Limb (tissue), 2 donors: Measurements from ENCODE around the gene CLIP2.
A peak's percentile ranks its signal among the peaks of the same experiment; 100 is the strongest.

Source experiments
- DNase-seq, 2 donors: peaks; one replicate each; pipeline ENCODE4 v3.0.0-alpha.2; 2016; ENCODE audit errors: extremely low spot score in 2 of 2

CLIP2 gene

DNA sequence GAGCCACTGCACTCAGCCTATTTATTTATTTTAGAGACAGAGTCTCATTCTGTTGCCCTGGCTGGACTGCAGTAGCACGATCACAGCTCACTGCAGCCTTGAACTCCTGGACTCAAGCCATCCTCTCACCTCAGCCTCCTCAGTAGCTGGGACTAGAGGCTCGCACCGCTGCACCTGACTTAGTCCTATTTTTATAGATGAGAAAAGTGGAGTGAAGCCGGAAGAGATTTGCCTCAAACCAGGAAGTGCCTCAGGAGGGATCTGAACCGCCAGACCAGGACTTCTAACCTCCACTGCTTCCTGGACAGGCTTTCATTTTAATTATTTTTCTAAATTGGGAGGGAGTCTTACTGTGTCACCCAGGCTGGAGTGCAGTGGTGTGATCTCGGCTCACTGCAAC is 17.5 kb upstream of the CLIP2 start:
- DNase-seq: no peak

DNA sequence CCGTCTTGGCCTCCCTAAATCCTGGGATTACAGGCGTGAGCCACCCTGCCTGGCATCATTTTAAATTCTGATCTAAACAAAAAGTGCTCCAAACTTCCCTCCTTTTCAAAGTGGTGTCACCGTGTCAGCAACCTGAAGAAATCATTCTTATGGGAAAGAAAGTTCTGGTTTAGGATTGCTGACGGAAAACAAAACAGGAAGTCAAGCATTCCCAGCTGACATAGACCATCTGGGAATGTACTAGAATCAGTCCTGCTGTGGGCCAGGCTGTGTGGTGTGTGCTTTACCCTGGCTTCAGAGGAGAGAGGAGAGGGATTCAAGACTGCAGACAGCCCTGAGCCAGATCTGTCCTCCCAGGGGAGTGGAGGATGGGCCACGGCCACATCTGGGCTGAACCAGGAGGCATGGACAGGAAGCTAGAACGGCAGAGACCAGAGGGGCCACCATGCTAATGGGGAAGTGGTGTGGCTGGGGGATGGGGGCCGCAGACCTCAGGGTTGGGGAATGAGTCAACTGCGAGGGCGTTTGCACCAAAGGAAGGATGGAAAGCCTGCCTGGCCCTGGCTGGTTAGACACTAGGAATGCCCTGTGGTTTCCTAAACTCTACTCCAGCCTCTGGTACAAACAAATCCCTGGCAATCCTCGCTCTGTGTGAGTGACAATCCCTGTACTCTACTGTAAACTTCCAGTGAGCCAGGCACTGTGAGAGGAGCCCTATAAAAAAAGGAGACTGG is 16.7 kb upstream of the CLIP2 start:
- peak in 1 of 2 donors; percentile 46 for DNase-seq

DNA sequence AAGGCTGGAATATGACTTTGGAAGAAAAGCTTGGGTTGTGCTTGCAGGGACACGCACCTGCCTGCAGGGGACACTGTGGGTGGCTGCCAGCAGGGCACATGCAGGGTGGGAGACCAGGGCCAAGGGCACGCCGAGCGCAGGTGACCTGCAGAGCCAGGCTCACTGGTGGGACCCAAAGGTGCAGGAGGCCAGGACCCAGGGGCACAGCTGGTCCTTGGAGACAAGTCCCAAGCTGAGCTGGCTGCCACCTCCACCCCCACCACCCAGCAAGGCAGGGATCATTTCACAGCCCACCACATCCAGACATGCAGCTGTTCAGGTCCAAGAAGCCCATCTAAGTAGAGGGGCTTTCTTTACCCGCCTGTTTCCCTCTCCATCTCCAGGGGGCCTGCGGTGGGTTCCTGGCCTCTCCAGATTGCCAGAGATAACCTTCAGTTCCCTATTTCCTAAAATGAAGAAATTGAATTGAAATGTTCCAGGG is 13.8 kb upstream of the CLIP2 start:
- DNase-seq: no peak

DNA sequence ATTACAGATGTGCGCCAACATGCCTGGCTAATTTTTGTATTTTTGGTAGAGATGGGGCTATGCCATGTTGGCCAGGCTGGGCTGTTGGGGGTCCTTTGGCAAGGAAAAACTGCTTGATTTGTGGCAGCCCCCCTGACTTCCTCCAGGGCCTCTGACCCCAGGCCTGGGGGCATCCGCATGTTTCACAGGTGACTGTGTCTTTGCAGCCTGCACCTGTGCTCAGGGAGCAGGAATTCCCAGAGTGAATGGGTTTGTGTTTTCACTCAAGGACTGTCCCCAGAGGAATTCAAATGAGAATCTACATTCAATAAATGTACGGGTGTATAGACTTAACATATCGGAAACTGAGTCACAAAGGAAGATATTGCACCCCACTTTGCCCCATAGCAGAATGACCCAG is 11.6 kb upstream of the CLIP2 start:
- no peak for DNase-seq

DNA sequence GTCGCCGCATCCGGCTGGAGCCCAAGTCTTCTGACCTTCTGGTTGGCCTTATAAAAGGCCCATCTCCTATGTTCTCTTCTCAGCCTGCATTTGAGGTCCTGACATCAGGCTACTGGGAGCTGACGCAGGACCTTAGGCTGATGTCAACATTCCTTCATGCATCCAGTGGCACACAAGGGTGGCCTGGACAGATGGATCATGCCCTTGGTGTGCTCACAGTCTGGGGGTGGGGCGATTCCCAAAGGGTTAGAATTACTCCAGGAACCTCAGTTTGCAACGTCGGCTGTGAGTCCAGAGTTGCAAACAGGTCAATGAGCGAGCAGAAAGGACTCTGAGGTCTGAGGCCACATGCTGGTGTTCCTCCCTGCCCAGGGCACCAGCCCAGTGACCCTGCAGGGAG is 8.2 kb upstream of the CLIP2 start:
- DNase-seq: no peak

DNA sequence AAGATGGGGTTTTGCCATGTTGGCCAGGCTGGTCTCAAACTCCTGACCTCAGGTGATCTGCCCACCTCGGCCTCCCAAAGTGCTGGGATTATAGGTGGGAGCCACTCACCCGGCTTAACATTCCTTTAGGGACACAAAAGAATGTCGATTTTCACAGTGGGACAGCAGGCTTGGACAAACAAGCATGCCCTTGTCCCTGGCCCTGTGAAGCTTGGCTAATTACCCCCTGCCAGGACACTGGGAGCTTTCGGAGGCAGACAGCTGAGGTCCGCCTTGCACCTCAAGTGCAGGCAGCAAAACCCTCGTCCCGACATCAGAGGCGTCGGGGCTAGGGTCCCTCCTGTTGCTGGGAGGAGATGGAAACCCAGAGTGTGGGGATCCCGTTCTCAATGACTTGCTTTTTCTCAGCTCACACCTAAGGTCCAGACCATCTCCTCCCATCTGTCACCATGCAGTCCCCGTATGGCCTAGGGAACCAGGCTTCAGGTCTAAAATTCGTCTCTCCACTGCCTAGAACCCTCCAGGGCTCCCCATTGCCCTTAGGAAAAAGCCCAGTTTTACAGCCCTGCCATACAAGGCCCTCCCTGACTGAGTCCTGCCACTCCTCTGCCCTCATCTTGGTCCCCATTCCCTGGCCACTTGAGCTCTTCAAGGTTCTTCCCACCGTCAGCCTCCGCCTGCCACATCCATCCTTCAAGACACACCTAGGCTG is 6.3 kb upstream of the CLIP2 start:
- no peak for DNase-seq

DNA sequence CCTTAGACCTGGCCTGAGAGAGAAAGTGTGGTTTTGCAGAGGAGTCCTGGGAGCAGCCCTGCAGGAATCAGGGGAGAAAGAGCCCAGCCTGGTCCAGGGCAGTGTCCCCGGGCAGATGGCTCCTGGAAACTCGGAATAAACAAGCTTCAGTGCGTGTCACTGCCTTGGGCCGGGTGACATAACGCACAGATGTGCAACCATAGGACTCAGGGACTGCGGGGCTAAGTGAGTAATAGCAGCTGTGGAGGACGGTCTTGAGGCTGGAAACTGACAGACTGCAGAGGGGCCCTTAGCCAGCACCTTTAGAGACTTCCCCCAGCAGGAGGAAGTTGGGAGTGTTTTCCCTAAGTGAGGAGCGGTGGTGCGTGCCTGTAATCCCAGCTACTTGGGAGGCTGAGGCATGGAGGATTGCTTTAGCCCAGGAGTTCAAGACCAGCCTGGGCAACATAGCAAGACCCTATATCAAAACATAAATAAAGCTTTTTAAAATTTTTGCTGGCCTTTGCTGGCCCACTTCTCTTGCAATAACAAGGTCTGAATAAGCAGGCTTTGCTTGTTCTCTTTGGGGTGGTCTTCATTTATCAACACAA is 5.3 kb upstream of the CLIP2 start:
- no peak for DNase-seq

DNA sequence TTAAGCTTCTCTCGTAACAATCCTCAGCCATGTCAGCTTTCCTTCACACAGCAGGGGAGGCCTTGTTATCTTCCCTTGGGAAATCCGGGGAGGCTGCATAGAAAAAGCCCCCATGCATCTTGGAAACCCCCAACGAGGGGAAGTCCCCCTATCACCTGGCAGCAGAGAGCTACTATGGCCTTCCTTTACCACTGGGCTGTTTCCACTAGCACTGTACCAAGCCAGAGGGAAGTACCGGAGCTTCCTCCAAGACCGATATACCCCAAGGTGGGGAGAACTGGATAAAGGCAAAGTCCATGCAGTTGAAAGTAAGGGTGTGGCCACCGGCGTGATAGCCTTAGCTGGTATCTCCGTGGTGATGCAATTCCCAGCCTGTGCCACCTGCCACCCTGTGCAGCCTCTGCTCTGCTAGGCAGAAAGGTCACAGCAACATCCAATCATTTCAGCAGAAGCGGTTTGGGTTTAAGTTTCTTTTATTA is 4.4 kb upstream of the CLIP2 start:
- no peak for DNase-seq

DNA sequence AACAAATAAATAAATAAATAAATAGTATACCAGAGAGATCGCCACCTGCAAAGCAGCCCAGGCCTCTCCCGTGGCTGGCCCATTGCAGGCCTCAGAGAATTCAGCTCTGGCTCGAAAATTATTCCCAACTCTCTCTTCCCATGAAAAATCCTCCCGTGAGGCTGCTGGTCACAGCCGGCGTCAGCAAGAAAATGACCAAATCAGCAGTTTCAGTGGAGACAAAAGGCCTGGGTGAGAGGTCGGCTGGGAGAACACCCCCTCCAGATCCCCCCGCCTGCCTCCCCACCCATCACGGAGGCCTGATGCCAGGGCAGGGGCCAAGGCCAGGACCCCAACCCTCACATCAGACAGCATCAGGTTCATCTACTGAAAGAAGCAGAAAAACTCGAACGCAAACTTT is 3.1 kb upstream of the CLIP2 start:
- DNase-seq: no peak

DNA sequence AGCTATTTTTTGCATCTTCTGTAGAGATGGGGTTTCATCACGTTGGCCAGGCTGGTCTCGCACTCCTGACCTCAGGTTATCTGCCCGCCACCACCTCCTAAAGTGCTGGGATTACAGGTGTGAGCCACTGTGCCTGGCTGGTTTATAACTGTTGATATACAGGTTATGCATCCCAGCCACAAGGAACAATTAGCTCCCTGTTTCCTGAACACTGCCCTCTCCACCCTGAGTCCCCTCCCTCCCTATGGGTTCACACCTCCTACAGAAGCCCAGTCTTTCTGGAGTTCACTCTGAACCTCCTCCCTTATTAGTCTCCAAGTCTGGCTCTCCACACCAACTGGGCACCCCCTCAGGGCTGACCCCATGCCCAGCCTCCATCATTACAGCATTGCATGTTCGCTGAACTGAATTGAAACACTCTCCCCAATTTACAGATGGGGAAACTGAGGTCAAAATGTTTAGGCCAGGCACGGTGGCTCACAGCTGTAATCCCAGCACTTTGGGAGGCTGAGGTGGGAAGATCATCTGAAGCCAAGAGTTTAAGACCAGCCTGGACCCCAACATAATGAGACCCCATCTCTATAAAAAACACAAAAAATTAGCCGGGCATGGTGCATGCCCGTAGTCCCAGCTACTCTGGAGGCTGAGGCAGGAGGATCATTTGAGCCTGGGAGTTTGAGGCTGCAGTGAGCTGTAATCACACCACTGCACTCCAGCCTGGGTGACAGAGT is 1.7 kb upstream of the CLIP2 start:
- DNase-seq: no peak

DNA sequence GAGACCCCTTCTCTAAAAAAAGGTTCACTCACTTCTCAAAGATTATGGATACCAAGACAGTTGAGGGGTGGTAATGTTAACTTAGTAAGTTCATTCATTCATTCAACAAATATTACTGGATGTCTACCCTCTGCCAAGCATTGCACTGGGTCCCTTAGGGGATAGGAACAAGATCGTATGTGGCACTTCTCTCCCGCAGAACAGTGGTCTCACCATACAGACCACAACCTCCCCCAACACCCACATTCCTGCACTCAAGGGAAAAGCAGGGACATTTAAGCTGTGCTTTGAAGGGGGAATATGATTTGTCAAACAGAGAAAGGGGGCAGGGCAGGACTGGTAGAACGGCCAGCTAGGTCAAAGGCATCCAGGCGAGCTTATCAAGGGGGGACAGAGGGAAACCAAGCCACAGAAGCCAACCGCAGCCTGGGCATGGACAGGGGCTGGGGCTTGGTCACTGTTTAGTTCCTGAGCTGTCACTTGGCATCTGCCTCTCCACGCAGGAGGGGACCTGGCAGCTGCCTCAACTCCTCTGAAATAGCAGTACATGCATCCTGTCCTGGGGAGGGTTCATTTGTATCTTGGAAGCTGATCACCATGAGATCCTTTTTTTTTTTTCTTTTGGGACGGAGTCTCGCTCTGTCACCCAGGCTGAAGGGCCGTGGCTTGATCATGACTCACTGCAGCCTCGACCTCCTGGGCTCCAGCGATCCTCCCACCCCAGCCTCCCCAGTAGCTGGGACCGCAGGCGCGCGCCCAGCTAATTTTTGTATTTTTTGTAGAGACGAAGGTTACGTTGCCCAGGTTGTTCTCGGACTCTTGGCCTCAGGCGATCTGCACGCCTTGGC is 949 bp upstream of the CLIP2 start:
- DNase-seq: no peak

DNA sequence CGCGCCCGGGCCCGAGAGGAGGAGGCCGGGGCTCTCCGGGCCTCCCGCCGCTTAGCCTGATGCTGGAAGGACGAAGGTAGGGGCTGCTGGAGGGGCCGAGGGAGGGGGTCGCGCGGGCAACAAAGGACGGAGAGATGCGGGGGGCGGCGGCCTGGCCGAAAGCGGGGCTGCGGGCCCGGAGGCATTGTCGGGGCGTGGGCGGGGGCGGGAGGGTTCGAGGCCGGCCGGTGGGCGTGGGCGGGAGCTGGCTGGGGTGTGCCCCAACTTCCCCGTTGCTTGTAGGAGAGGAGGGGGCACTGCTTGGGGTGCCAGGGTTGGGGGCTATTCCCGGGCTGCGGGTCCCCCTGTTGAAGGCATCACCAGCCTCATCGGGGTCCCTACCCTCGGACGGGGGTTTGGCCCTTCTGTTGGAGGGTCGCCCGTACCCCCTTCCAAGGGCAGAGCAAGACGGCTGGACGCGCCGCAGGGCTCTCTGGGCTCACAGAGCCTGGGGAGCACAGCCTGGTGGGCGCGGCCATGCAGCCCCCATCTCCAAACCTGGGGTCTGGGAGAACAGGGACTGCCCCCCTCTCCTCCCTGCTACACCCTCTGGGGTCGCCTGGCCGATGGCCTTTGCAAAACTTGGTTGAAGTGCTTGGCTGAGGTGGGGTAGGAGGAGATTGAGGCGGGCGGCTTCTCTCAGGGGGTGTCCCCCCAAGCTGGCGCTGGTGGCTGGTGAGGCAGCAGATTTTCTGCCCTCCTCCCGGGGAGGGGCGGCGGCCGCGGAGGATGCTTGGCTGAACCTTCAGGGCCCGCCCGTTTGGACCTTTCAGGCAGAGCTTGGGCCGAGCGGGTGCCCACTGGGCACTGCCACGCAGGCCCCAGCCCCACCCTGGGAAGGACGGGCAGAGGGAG is 699 bp downstream of the CLIP2 start:
- DNase-seq: peak in 1 of 2 donors; percentile 60

DNA sequence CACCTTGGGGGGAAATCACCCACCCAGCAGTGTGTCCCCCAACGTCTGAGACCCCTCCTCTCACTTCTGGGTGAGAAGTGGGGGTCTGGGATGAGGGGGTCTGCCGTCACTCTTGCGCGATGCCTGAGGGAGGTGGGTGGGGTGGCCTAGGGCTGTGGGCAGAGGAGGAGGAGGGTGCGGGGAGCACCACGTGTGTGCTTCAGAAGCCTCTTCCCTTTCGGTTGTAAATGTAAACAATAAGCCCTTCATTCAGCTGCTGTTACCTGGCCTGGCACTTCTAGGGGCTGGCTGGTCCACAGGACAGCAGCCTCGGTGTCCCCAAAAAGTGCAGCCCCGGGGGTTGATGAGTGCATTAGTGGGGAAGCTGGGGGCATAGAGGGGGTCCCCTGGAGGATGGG is 1.3 kb downstream of the CLIP2 start:
- no peak for DNase-seq

DNA sequence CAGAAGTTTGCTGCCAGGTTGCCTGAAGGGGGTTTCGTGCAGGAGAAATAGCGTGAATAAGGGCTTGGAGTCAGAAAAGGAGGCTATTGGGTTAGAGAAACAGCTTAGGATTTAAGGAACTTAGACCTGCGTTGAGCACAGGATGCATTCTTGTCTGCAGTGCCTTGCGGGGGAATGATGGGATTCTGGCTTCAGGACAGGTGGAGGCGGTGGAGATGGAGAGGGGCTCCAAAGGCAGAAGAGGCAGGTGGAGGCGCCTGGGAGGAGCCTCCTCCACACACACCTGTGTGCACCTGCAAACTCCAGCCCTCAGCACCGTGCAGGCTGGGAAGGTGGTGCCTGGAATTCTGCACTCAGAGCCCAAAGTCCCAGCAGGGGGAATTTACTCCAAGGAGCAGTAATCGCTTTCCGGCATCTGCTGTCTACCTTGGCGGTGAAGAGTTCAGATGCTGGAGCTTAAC is 1.8 kb downstream of the CLIP2 start:
- no peak for DNase-seq

DNA sequence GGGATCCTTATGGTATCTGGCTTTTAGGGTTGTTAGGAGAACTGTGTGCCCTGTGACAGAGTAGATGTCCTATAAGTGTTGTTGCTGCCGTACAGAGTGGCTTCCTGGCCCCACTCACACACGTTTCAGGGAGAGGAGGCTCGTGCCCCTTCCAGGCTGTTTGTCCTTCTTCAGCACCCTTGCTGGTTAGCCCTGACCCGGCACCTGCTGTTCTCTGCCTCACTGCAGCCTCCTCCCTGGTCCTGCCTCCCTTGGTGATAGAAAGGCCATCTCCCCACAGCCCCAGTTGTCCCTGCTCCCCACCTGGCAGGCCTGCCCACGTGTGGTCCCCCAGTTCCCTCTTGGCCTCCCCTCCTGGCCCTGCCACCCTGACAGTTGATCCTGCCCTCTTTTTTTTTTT is 2.3 kb downstream of the CLIP2 start:
- no peak for DNase-seq

DNA sequence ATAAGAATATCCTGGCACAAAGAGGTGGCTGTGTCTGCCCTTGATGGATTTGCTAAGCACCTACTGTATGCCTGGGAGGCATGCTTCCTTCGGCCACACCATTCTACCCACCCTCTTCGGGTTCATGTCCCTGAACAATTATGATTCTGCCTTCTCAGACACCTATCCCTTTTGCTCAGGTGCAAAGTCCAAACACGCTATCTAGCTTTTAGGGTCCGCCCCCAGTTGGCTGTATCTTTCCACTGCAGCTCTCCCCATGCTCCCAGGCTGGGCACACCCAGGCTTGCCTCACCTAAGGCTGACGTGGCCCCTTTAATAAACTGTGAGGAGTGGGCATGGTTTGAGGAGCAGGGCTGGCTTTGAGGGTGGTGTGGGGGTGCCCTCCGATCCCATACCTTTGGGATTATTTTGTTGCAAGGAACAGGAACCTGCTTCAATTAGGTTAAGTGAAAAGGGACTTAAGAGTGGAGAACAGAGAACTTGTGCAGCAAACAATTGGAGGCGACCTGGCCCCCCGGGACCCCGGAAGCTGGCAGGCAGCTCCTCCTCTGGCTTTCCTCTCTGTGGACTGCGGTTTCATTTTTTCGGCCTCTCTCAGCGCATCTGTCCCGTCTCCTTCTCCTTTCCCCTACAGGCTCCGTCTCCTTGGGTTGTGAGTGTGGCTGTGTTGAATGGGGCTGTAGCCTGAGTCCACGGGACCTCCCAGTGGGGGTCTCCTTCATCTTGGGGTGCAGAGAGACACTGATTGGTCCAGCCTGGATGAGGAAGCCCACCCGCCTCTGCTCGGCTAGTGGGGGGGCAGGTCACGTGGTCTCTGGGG is 3.8 kb downstream of the CLIP2 start:
- no peak for DNase-seq

DNA sequence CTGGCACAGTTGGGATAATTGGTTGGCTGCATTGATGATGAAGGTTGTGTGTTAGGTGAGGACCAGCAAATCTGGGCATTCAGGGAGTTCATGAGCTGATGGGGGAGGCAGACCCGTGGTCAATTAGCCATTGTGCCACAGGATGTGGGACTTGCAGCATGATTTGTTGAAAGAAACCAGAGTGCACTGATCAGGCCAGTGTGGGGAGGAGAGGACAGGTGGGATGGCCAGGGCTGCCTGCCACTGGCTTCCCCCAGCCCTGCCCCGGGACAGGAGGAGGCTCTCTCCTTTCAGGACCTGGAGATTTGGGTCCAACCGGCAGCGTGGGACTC is 4.3 kb downstream of the CLIP2 start:
- DNase-seq: no peak

DNA sequence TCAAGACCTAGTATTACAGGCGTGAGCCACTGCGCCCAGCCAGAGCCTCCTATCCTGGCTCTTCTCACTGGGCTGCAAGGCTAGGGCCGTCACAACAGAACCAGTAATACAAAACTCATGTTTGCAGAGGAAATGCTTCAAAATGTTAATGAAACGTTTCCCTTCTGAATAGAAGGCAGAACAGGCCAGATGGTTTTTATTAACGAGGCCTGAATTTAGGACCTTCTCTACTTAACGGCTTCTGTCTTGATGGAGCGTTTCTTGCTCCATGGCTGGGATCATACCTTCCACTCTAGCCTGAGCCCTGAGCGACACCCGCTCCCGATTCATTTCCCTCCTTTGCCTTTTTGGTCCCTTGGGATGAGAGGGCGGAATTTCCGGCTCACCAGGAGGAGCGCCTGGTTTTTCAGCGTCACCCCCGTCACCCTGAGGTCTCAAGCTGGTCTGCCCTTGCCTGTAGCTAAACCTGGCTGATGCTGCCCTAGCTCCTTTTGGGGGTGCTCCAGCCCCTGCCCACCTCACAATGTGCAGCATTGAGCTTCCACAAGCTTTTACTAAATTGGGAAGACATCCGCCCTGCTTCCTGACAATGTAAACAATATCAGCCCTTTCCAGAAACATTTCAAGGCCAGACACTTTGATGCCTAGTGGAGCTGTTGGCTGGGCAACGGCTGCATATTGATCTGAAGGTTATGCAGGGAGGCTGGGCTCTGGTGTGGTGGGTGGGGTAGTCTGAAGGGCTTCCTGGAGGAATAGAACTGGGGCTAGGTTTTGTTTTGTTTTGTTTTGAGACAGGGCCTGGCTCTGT is 5.2 kb downstream of the CLIP2 start:
- peak in 1 of 2 donors; percentile 64 for DNase-seq
